K562 (cell line): Measurements from ENCODE around the gene SETDB2. TPM values are rescaled to one million over a fixed set of nuclear protein-coding genes. Genes with fewer than 3 reads are reported as not detected.

Experiments used
- BCL6 ChIP-seq: fragments of 250-450 bp; sonication (Bioruptor Pico); IDR thresholded peaks from 2 replicates; pipeline ENCODE4 v1.4.0; 2020
- CHD2 ChIP-seq: IDR thresholded peaks from 2 replicates; pipeline ENCODE4 v1.6.1; 2011; ENCODE audit warnings: low read depth, low read length
- KDM1A ChIP-seq, 2 experiments: fragments of 450-650 bp; IDR thresholded peaks; 2 replicates each; pipeline ENCODE4 v1.6.1; 2016; ENCODE audit warnings: mild to moderate bottlenecking in 2 of 2
- NR4A1 ChIP-seq, 2 experiments: fragments of 250-450 bp in 1 of 2; fragments of 450-650 bp in 1 of 2; sonication (Bioruptor Pico) in 1 of 2; IDR thresholded peaks; 2 replicates each; pipeline versions ENCODE4 v1.4.0 to v1.6.1; 2016 to 2020; ENCODE audit warnings: mild to moderate bottlenecking in 2 of 2, missing compliant biosample characterization in 1 of 2, missing genetic modification characterization in 1 of 2, moderate library complexity in 1 of 2
- PURB ChIP-seq: sonication (generic); formaldehyde crosslinking; IDR thresholded peaks from 2 replicates; pipeline ENCODE4 v1.9.0; 2021; ENCODE audit warnings: low read depth, mild to moderate bottlenecking, missing genetic modification reagents
- SOX6 ChIP-seq: fragments of 450-650 bp; IDR thresholded peaks from 2 replicates; pipeline ENCODE4 v1.6.1; 2014; ENCODE audit warnings: mild to moderate bottlenecking
- TCFL5 ChIP-seq: fragments of 250-450 bp; sonication (Bioruptor Pico); conservative IDR thresholded peaks from 2 replicates; pipeline ENCODE4 v1.6.1; 2021; ENCODE audit warnings: mild to moderate bottlenecking, moderate library complexity, matching md5 sums
- ZNF143 ChIP-seq: sonication (generic); formaldehyde crosslinking; IDR thresholded peaks from 2 replicates; pipeline ENCODE4 v1.9.0; 2022; ENCODE audit warnings: mild to moderate bottlenecking, missing genetic modification reagents
- polyA plus RNA-seq, 8 experiments: library from polyadenylated mRNA; depleted of rRNA in 4 of 8; stranded (reverse) in 5 of 8; unstranded in 3 of 8; fragments of >200 nt; fragmentation: Nextera tagmentation in 2 of 8; fragmentation: Illumina TruSeq in 1 of 8; extraction: Ambion mirVana in 2 of 8; extraction: Trizol in 1 of 8; gene quantifications; 2 replicates each; pipeline versions ENCODE4 v1.2.1 to v1.2.3, GENCODE V29; 2011 to 2014; ENCODE audit warnings: inconsistent platforms in 1 of 8, missing spikeins in 1 of 8
- total RNA-seq, 7 experiments: library from RNA; depleted of rRNA in 6 of 7; stranded (reverse); fragments of >200 nt in 6 of 7; fragmentation: Illumina TruSeq in 2 of 7; extraction: Trizol in 2 of 7; gene quantifications; 2 replicates each; pipeline versions ENCODE4 v1.2.1 to v1.2.3, GENCODE V29; 2011 to 2021; ENCODE audit warnings: low replicate concordance in 1 of 7
- TF ChIP-seq, protein P1 (sequence below): fragments of 450-650 bp; IDR thresholded peaks from 2 replicates; pipeline ENCODE4 v1.7.0; 2016; ENCODE audit warnings: borderline replicate concordance
- TF ChIP-seq, protein P2 (sequence below): fragments of 250-450 bp; sonication (Bioruptor Pico); IDR thresholded peaks from 2 replicates; pipeline ENCODE4 v1.5.0; 2021
- TF ChIP-seq, protein P3 (sequence below): IDR thresholded peaks from 3 replicates; pipeline ENCODE4 v1.6.1; 2011; ENCODE audit warnings: borderline replicate concordance, mild to moderate bottlenecking; ENCODE audit not compliant: insufficient read length, insufficient read depth
- TF ChIP-seq, protein P4 (sequence below): fragments of 250-450 bp; sonication (Bioruptor Pico); IDR thresholded peaks from 2 replicates; pipeline ENCODE4 v1.8.0; 2021; ENCODE audit warnings: mild to moderate bottlenecking, moderate library complexity
- TF ChIP-seq, protein P5 (sequence below): fragments of 250-450 bp; sonication (Bioruptor Pico); IDR thresholded peaks from 2 replicates; pipeline ENCODE4 v1.8.0; 2022; ENCODE audit warnings: inconsistent platforms

SETDB2 gene
- total and polyA plus RNA-seq, 9 of the 15 experiments (the other 6 are each of a cell fraction or from before 2014, with no cell fraction given), result 1.0 to 9.0 (median 6.1) TPM

GRCh38 chr13:49444524-49445395 lies 686 bp downstream of the SETDB2 start (continued):
- TF ChIP-seq, protein P1, sequence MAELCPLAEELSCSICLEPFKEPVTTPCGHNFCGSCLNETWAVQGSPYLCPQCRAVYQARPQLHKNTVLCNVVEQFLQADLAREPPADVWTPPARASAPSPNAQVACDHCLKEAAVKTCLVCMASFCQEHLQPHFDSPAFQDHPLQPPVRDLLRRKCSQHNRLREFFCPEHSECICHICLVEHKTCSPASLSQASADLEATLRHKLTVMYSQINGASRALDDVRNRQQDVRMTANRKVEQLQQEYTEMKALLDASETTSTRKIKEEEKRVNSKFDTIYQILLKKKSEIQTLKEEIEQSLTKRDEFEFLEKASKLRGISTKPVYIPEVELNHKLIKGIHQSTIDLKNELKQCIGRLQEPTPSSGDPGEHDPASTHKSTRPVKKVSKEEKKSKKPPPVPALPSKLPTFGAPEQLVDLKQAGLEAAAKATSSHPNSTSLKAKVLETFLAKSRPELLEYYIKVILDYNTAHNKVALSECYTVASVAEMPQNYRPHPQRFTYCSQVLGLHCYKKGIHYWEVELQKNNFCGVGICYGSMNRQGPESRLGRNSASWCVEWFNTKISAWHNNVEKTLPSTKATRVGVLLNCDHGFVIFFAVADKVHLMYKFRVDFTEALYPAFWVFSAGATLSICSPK, result no peak
- TF ChIP-seq BCL6 (CRISPR knock-in tag) (no peak), ZNF143 (CRISPR knock-in tag) (no peak), KDM1A (IDR thresholded peaks at IDR 0.05) (no peak), TCFL5 (no peak), SOX6 (no peak), PURB (CRISPR knock-in tag) (no peak), NR4A1 (CRISPR knock-in tag; IDR thresholded peaks at IDR 0.05) (no peak), NR4A1 (tag; IDR thresholded peaks at IDR 0.05) (no peak), CHD2 (no peak)
- TF ChIP-seq, protein P2, sequence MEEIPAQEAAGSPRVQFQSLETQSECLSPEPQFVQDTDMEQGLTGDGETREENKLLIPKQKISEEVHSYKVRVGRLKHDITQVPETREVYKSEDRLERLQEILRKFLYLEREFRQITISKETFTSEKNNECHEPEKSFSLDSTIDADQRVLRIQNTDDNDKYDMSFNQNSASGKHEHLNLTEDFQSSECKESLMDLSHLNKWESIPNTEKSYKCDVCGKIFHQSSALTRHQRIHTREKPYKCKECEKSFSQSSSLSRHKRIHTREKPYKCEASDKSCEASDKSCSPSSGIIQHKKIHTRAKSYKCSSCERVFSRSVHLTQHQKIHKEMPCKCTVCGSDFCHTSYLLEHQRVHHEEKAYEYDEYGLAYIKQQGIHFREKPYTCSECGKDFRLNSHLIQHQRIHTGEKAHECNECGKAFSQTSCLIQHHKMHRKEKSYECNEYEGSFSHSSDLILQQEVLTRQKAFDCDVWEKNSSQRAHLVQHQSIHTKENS (CRISPR knock-in tag), result no peak
- TF ChIP-seq, protein P3, sequence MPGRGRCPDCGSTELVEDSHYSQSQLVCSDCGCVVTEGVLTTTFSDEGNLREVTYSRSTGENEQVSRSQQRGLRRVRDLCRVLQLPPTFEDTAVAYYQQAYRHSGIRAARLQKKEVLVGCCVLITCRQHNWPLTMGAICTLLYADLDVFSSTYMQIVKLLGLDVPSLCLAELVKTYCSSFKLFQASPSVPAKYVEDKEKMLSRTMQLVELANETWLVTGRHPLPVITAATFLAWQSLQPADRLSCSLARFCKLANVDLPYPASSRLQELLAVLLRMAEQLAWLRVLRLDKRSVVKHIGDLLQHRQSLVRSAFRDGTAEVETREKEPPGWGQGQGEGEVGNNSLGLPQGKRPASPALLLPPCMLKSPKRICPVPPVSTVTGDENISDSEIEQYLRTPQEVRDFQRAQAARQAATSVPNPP, result no peak
- TF ChIP-seq, protein P4, sequence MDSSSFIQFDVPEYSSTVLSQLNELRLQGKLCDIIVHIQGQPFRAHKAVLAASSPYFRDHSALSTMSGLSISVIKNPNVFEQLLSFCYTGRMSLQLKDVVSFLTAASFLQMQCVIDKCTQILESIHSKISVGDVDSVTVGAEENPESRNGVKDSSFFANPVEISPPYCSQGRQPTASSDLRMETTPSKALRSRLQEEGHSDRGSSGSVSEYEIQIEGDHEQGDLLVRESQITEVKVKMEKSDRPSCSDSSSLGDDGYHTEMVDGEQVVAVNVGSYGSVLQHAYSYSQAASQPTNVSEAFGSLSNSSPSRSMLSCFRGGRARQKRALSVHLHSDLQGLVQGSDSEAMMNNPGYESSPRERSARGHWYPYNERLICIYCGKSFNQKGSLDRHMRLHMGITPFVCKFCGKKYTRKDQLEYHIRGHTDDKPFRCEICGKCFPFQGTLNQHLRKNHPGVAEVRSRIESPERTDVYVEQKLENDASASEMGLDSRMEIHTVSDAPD, result no peak
- TF ChIP-seq, protein P5, sequence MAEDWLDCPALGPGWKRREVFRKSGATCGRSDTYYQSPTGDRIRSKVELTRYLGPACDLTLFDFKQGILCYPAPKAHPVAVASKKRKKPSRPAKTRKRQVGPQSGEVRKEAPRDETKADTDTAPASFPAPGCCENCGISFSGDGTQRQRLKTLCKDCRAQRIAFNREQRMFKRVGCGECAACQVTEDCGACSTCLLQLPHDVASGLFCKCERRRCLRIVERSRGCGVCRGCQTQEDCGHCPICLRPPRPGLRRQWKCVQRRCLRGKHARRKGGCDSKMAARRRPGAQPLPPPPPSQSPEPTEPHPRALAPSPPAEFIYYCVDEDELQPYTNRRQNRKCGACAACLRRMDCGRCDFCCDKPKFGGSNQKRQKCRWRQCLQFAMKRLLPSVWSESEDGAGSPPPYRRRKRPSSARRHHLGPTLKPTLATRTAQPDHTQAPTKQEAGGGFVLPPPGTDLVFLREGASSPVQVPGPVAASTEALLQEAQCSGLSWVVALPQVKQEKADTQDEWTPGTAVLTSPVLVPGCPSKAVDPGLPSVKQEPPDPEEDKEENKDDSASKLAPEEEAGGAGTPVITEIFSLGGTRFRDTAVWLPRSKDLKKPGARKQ (CRISPR knock-in tag), result no peak
